Memory B cell (primary cell): ENCODE data around the gene SLX9.

Source experiments
- ATAC-seq: fragments of 150-1000 bp; cut with Tn5 transposase; 2 replicates; pipeline ENCODE4 v1.10.0; 2021; ENCODE audit warnings: low read depth, mild to moderate bottlenecking, moderate library complexity
- DNase-seq, 2 donors: peaks; one replicate each; pipeline ENCODE4 v3.0.0; 2022; ENCODE audit warnings: low spot score in 2 of 2
- H3K27ac Mint-ChIP-seq: one replicate; pipeline ENCODE4 v1.8.0; 2022; ENCODE audit warnings: mild to moderate bottlenecking, moderate library complexity, mixed read lengths
- H3K27me3 Mint-ChIP-seq: one replicate; pipeline ENCODE4 v1.8.0; 2022; ENCODE audit warnings: mixed read lengths
- H3K36me3 Mint-ChIP-seq: one replicate; pipeline ENCODE4 v1.8.0; 2022; ENCODE audit warnings: mild to moderate bottlenecking, mixed read lengths
- H3K4me1 Mint-ChIP-seq: one replicate; pipeline ENCODE4 v1.8.0; 2022; ENCODE audit warnings: mixed read lengths
- H3K4me3 Mint-ChIP-seq: one replicate; pipeline ENCODE4 v1.8.0; 2022; ENCODE audit warnings: mild to moderate bottlenecking, moderate library complexity, mixed read lengths
- H3K9me3 Mint-ChIP-seq: one replicate; pipeline ENCODE4 v1.8.0; 2022; ENCODE audit warnings: mixed read lengths

Gene SLX9

GRCh38 chr21:45010860-45011259 is 71.0 kb downstream of the SLX9 start:
- Mint-ChIP-seq H3K36me3 (peaks cover 3% of the 10 kb centered on the region), H3K27ac (no peak overlapping the region), H3K9me3 (peaks cover 10% of the 10 kb centered on the region), H3K4me1 (peaks cover 2% of the 10 kb centered on the region), H3K27me3 (peaks cover 29% of the 10 kb centered on the region), H3K4me3 (no peak overlapping the region)
- ATAC-seq (no peak), DNase-seq (no peak)

GRCh38 chr21:45011426-45011825 is 71.6 kb downstream of the SLX9 start:
- peaks cover 8% of the 10 kb centered on the region for H3K9me3 Mint-ChIP-seq

GRCh38 chr21:45011911-45012661 is 72.3 kb downstream of the SLX9 start:
- peaks cover 5% of the 10 kb centered on the region for H3K9me3 Mint-ChIP-seq
- H3K36me3 Mint-ChIP-seq, result peaks cover 3% of the 10 kb centered on the region
- no peak for ATAC-seq
- H3K4me3 Mint-ChIP-seq, result no peak overlapping the region
- peaks cover 2% of the 10 kb centered on the region for H3K4me1 Mint-ChIP-seq
- no peak overlapping the region for H3K27ac Mint-ChIP-seq
- DNase-seq, result no peak
- H3K27me3 Mint-ChIP-seq, result peaks cover 29% of the 10 kb centered on the region

More at GRCh38 chr21:45011426-45011825, 71.6 kb downstream of the SLX9 start:
- ATAC-seq, result no peak
- no peak overlapping the region for H3K27ac Mint-ChIP-seq
- peaks cover 2% of the 10 kb centered on the region for H3K4me1 Mint-ChIP-seq
- peaks cover 29% of the 10 kb centered on the region for H3K27me3 Mint-ChIP-seq
- DNase-seq, result no peak
- peaks cover 3% of the 10 kb centered on the region for H3K36me3 Mint-ChIP-seq
- no peak overlapping the region for H3K4me3 Mint-ChIP-seq

GRCh38 chr21:45012662-45013259 is 72.9 kb downstream of the SLX9 start:
- Mint-ChIP-seq H3K4me1 (peaks cover 2% of the 10 kb centered on the region), H3K4me3 (no peak overlapping the region), H3K36me3 (peaks cover 4% of the 10 kb centered on the region), H3K9me3 (peaks cover 5% of the 10 kb centered on the region), H3K27ac (no peak overlapping the region), H3K27me3 (peaks cover 28% of the 10 kb centered on the region)
- ATAC-seq, result no peak
- no peak for DNase-seq

GRCh38 chr21:45013260-45013841 is 73.5 kb downstream of the SLX9 start:
- Mint-ChIP-seq H3K36me3 (peaks cover 6% of the 10 kb centered on the region), H3K9me3 (peaks cover 5% of the 10 kb centered on the region), H3K4me1 (peaks cover 5% of the 10 kb centered on the region), H3K27ac (no peak overlapping the region), H3K27me3 (peaks cover 30% of the 10 kb centered on the region), H3K4me3 (no peak overlapping the region)
- ATAC-seq, result no peak
- DNase-seq, result no peak

GRCh38 chr21:45014747-45015468 is 75.1 kb downstream of the SLX9 start:
- H3K27me3 Mint-ChIP-seq, result peaks cover 25% of the 10 kb centered on the region
- H3K27ac Mint-ChIP-seq, result no peak overlapping the region
- peaks cover 5% of the 10 kb centered on the region for H3K4me1 Mint-ChIP-seq
- H3K4me3 Mint-ChIP-seq, result peak overlapping the region; percentile 35
- H3K36me3 Mint-ChIP-seq, result peaks cover 3% of the 10 kb centered on the region
- ATAC-seq, result no peak
- DNase-seq, result no peak
- H3K9me3 Mint-ChIP-seq, result no peaks in the 10 kb centered on the region

- no peak for DNase-seq
- H3K36me3 Mint-ChIP-seq, result peaks cover 3% of the 10 kb centered on the region
- H3K4me1 Mint-ChIP-seq, result peaks cover 5% of the 10 kb centered on the region
- no peak overlapping the region for H3K27ac Mint-ChIP-seq
- peaks cover 22% of the 10 kb centered on the region for H3K27me3 Mint-ChIP-seq
- ATAC-seq, result no peak
- H3K9me3 Mint-ChIP-seq, result no peaks in the 10 kb centered on the region
- H3K4me3 Mint-ChIP-seq, result no peak overlapping the region
Observed at GRCh38 chr21:45015469-45015860, 75.6 kb downstream of the SLX9 start.

- H3K4me1 Mint-ChIP-seq, result peaks cover 5% of the 10 kb centered on the region
- H3K27me3 Mint-ChIP-seq, result peaks cover 23% of the 10 kb centered on the region
- peaks cover 3% of the 10 kb centered on the region for H3K36me3 Mint-ChIP-seq
- ATAC-seq (no peak), DNase-seq (no peak)
- H3K9me3 Mint-ChIP-seq, result no peaks in the 10 kb centered on the region
- no peak overlapping the region for H3K4me3 Mint-ChIP-seq
- H3K27ac Mint-ChIP-seq, result no peak overlapping the region
Observed at GRCh38 chr21:45016031-45016405, 76.2 kb downstream of the SLX9 start.

- no peak for ATAC-seq
Observed at GRCh38 chr21:45016406-45017038, 76.7 kb downstream of the SLX9 start.

GRCh38 chr21:45017039-45017960 is 77.5 kb downstream of the SLX9 start:
- Mint-ChIP-seq H3K9me3 (no peaks in the 10 kb centered on the region), H3K27ac (peak overlapping the region; percentile 45), H3K4me1 (peaks cover 5% of the 10 kb centered on the region), H3K27me3 (peaks cover 22% of the 10 kb centered on the region), H3K4me3 (peak overlapping the region; percentile 80), H3K36me3 (peaks cover 3% of the 10 kb centered on the region)
- ATAC-seq (no peak), DNase-seq (no peak)

More at GRCh38 chr21:45016406-45017038, 76.7 kb downstream of the SLX9 start:
- H3K27ac Mint-ChIP-seq, result no peak overlapping the region
- no peaks in the 10 kb centered on the region for H3K9me3 Mint-ChIP-seq
- peaks cover 22% of the 10 kb centered on the region for H3K27me3 Mint-ChIP-seq
- DNase-seq, result no peak
- H3K4me1 Mint-ChIP-seq, result peaks cover 5% of the 10 kb centered on the region
- H3K4me3 Mint-ChIP-seq, result no peak overlapping the region
- H3K36me3 Mint-ChIP-seq, result peaks cover 3% of the 10 kb centered on the region

GRCh38 chr21:45018131-45019075 is 78.6 kb downstream of the SLX9 start:
- Mint-ChIP-seq H3K9me3 (peaks cover 2% of the 10 kb centered on the region), H3K4me3 (peak overlapping the region; percentile 80), H3K27me3 (peaks cover 18% of the 10 kb centered on the region), H3K4me1 (peaks cover 5% of the 10 kb centered on the region), H3K36me3 (peaks cover 4% of the 10 kb centered on the region), H3K27ac (peak overlapping the region; percentile 45)
- no peak for DNase-seq
- no peak for ATAC-seq
